DMS114 treated with DMSO at 0.1 percent for 48 hours (cell line): ENCODE measurements around the gene AKAP8L.
"Not testable (repeated sequence)": the region's sequence is repeated elsewhere in the genome, so short reads cannot be mapped to it uniquely, and the experiment has no call there.

Experiments used
- DNase-seq: peaks from one replicate; lab custom pipeline; 2025; ENCODE audit not compliant: unreplicated experiment; lab: John Stamatoyannopoulos, UW

AKAP8L gene

DNA sequence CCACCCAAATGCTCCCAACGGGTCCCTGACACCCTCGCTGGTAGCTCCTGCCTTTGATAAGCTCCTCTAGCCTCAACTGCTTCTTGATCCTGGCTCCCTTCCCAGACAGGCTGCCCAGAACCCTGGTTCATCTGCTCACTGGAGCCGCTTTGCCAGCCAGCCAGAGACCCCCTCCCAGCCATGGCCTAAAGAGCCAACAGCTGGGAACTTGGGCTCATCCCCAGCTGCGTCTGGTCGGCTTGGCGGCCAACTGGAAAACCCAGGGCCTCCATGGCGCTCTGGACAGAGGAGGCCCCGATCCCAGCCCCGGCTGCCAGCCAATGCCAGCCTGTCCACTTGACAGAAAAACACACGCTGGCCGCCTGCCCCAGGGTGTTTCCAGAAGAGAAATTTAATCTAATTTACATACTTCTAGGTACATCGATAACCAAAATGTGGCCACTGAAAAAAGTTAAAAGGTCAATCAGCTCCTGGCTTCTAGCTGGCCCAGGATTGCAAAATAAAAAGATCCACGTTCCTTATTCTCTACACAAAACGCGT is 3.0 kb upstream of the AKAP8L start:
- DNase-seq, result no peak

- no peak for DNase-seq
Observed at GRCh38 chr19:15421136-15421695, 2.4 kb upstream of the AKAP8L start.

- DNase-seq, result peak; percentile 49
Observed at GRCh38 chr19:15419413-15420025, 731 bp upstream of the AKAP8L start.

DNA sequence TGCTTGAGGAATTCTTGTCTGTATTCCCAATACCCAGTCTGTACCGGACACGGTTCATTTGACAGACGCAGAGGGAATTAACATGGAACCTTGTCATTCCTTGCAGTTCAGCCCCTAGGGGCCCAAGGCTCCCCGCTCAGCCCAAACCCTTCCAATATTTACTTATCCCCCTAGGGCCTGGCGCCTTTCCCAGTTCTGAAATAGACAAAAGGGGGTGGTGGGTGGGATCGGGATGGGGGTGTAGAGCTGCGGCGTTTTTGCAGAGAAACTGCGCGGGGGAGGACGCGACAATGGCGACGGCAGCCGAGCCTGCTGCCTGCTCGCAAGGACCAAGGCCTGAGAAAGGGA is 583 bp downstream of the AKAP8L start:
- DNase-seq, result no peak

DNA sequence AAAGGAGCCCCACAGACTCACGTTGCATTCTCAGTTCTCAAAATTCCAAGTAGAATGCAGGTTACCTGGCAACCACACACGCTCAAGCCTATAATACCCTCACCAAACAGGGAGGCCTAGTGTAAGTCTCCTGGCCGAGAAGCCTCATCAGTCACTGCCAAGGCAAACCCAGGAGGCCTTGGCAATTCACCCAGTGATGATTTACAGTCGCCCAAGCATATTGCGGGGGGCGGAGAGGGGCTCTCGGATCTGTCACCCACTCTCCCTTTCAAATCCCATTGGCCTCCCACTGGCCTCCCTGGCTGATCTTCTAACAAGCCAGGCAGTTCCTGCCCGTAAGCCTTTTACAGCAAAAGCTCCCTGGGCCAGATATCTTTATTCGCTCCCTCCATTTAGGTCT is 1.1 kb downstream of the AKAP8L start:
- DNase-seq, result no peak

DNA sequence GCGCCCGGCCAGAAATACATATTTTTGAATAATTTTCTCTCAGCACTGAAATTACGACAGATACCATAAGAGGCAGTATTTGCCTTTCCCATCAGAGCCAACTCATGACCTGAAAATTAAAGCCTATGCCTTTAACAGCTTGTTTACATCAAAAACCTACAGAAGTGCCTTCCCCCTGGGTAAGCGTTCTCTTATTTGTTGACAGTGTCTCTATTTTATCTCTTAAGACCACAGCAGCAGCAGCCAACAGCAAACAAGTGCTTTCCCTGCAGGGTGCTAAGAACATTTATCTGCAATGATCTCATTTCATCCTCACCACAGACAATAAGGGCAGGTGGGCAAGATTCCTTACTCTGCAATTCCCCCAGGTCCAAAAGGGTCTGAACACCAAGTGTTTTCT is 6.0 kb downstream of the AKAP8L start:
- DNase-seq, result no peak

DNA sequence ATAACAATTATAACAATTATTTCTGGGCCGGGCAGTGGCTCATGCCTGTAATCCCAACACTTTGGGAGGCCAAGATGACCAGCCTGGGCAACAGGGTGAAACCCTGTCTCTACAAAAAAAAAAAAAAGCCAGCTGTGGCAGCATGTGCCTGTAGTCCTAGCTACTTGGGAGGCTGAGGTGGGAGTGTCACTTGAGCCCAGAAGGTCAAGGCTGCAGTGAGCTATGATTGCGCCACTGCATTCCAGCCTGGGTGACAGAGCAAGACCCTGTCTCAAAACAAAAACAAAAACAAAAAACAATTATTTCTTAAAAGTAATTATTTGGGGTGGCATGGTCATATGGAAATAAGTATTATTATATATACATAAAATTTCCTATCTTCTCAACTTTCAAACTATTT is 7.4 kb downstream of the AKAP8L start:
- not testable (repeated sequence) for DNase-seq

DNA sequence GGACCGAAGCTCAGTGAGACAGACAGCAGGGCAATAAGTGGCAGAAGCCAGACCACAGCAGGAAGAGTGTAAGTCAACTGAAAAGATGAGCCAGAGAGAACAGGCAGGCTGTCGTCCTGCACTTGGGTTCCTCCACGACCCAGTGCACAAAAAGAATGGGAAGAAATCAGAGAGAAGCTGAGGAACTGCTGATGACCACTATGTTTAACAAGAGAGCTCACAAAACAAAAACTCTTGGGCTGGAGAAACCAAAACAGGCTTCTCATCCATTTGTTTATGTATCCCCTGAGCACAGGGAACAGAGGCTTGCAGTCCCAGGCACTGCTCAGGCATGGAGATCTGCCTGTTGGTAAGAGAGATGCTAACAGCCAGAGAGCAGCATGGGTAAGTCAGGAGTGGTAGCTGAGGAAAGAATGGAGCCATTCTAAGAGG is 14.0 kb downstream of the AKAP8L start:
- no peak for DNase-seq

DNA sequence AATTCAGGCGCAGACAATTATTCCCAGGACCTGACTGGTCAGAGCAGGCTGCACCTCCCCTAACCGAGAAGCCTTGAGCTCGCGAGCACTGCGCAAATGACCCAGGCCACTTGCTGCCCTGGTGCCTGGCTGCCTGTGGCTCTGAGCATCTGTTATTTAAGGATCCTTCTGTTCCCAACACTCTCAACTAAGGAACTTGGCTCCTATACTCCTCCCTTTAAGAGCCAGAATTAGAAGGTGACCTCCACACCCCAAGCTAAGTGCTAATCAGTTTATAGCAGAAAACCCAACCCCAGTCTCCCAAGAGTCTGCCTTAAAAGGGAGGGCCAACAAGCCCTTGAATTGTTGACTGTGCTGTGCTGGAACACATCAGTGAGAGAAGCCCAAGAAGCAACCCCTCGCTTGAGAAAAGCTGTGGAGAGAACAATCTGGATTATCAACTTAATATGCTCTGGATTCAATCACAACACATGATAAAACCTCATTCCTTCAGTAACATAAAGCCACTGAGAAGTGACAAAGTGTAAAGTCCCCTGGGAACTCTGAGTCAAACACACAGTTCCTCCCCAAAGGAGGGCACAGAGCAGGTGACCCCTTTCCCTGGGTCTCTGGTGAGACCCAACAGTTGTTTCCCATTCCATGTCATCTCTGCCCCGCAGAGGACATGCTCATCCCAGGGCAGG is 14.6 kb downstream of the AKAP8L start:
- no peak for DNase-seq

DNA sequence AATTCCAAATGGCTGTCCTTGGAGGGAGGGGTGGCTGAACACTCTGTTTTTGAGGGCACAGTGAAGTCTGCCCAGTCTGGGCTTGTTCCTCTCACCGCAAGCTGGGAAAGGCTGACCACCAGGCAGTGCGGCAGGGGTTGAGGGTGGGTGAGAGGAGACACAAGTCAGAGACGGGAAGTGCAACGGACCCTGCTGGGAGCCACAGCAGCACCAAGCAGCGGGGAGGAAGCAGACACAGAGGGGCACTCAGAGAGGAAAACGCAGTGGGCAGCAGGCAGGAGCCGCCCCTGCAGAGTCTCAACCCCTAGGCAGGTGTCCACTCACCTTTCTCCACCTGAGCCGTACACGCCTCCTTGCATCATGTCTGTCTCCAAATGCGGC is 15.6 kb downstream of the AKAP8L start:
- no peak for DNase-seq

DNA sequence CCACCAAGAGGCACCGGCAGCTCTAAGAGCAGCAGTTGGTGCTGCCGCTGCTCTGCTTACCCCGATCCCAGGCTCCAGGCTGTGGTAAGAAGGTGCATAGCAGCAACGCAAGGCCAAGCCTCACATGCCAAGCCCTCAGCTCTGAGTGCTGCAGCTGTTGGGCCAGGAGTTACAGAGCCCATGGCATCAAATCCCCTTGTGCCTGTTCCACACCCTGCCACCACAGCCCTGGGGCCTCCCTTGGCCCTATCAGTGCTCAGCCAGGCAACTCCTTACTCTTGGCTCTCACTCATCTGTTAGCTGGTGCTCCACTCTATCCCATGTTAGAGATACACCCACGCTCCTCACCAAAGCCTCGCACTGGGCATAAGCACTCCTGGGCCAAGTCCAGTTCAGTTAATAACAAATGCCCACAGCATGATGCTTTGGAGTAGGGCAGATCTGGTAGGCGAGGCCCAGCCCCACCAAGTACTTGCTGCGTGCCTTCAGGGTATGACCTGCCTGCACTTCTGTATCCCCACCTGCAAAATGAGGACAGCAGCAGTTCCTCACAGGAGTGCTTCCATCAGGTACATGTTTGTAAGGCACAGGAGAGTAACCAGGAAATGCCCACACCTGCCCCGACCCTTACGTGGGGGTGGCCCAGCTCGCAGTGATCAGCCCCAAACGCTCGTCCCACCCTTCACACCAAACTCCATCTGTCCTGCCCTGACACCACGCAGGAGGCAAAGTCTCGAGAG is 16.2 kb downstream of the AKAP8L start:
- no peak for DNase-seq

GRCh38 chr19:15401397-15401710 is 17.4 kb downstream of the AKAP8L start:
- no peak for DNase-seq

GRCh38 chr19:15400521-15401396 is 18.0 kb downstream of the AKAP8L start:
- no peak for DNase-seq

- no peak for DNase-seq
Observed at GRCh38 chr19:15399635-15400034, 19.2 kb downstream of the AKAP8L start.

- DNase-seq, result no peak
Observed at GRCh38 chr19:15399234-15399515, 19.6 kb downstream of the AKAP8L start.

DNA sequence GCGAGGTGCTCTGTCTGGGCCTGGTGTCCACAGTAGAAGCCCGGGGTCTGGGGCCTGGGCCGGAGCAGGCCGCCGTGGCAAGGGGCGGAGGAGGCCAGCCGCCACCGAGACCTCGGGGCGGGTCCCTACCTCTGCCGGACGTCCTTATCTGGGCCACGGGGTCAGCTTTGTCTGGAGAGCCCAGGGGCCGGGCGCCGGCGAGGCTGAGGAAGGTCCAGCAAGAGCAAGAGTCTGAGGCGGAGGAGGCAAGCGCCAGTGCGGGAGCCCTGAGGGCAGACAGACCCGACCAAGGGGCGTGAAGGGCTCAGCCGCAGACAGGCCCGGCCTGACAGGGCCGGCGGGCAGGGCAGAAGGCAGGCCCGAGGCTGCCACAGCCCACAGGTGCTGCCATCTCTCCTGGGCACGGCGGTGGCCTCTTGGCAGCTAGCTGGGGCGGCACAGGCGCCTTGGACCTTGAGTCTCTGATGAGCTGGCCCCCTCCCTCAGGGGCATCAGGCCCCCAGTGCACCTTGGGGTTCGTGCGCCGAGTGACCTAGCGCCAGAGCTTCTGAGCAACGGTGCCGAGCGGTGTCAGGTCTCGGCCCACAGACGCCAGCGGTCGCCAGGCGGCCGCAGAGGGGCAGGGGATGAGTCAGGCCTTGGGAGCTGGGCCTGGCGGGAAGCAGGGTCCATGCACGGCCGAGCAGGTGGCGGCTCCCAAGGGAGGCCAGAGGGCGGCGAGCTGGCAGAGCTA is 20.1 kb downstream of the AKAP8L start:
- DNase-seq, result no peak

DNA sequence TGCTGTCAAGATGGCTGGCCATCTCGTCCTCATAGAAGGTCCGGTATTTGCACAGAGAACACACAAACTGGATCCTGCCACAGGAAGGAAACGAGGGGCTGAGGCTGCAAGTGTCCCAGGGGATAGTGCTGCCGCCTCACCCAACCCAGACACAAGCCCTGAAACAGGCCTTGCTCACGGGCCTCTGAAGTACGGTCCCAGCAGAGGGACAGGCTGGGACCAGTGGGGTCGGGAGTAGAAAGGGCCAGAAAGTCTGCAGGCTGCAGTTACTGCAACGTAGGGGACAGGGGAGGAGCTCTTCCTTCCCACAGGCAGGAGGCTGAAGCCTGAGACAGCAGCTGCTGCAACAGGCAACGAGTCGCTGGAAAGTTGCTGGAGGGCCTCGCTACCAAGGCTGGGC is 21.0 kb downstream of the AKAP8L start:
- DNase-seq, result no peak

DNA sequence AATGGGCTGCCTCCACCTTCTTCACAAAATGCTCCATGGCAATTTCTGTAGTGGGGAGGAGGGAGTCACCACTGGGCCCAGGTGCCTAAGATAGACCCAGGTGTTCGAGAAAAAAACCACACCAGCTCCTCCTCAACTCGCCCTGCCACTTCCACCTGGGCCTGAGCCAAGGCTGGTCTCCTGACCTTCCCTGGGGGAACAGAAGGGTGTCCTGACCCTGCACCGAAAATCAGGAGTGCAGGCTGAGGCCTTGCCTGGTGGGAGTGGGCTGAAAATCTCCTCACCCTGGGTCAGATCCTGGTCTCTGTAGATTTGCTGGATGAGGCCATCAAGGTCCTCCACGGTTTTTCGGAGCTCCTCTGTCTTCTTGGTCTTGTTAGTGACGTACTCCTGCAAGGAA is 21.6 kb downstream of the AKAP8L start:
- no peak for DNase-seq

DNA sequence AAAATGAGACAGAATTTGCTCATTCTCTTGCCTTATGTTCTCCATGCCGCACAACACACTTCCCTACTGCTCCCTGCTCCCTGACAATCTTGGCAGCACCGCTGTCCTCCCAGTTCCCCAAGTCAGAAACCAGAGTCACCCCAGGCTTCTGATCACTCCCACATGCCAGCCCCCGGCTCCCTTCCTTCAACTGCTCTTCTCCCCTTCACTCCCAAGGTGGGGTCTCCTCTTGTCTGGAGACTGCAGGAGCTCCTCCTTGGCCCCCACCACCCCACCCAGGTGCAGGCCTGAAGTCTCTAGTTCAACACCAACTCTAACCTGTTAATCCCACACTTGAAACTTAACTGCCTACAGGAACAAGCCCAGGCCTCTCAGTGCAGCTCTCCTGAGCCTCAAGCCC is 22.4 kb downstream of the AKAP8L start:
- no peak for DNase-seq

GRCh38 chr19:15395251-15395650 is 23.5 kb downstream of the AKAP8L start:
- not testable (repeated sequence) for DNase-seq

GRCh38 chr19:15394426-15394825 is 24.4 kb downstream of the AKAP8L start:
- no peak for DNase-seq
